ENCODE data around the gene ZFAND3.

The ZFAND3 gene

GRCh38 chr6:38148606-38149005 is 329.1 kb downstream of the ZFAND3 start:
- no peak for DNase-seq (ENCODE audit: low read depth in 2 of 3, low spot score in 1 of 3)

DNA sequence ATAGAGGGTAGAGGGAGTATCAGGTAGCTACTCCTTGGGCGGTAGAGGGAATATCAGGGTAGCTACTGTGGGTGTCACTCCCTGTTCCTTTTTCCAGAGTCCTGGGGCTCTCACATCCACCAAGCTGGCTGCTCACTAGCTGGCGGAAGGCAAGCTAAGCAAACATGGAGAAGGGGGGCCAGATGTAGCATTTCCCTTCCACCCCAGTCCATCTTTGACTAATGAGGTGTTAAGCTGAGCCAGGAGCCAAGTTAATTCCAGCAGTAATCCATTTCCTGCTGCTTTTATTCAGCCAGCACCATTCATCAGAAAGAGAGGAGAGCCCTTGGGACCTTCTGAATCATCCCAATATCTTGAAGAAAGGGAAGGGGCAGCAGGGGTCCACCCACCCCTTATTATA is 330.0 kb downstream of the ZFAND3 start:
- no peak for DNase-seq (ENCODE audit: low read depth in 2 of 3, low spot score in 1 of 3)

DNA sequence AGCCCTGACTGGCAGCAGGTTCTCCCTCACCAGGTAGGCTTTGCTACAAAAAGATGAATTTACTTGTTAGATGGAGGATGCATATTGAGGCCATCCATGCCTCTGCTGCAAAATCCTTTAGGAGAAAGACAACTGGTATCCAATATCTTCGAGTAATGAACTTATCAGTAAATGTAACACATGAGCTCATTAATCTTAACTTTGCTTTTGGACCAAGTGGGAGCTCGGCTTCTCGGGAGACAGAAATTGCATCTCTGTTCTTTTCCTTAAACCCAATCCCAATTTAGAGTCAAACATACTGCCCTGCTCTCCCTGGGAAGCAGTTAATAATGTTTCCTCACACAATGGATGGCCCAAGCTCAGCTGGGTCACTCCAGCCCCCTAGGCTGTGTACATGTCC is 330.5 kb downstream of the ZFAND3 start:
- no peak for DNase-seq (ENCODE audit: low read depth in 2 of 3, low spot score in 1 of 3)

- no peak for DNase-seq (ENCODE audit: low read depth in 2 of 3, low spot score in 1 of 3)
Measured at GRCh38 chr6:38150681-38151296, 331.3 kb downstream of the ZFAND3 start.

- no peak for DNase-seq (ENCODE audit: low read depth in 2 of 3, low spot score in 1 of 3)
Measured at GRCh38 chr6:38151580-38152500, 332.3 kb downstream of the ZFAND3 start.

- DNase-seq (ENCODE audit: low read depth in 2 of 3, low spot score in 1 of 3), result no peak
Measured at GRCh38 chr6:38152620-38153019, 333.1 kb downstream of the ZFAND3 start.

- DNase-seq (ENCODE audit: low read depth in 2 of 3, low spot score in 1 of 3), result no peak
Measured at GRCh38 chr6:38153076-38153797, 333.7 kb downstream of the ZFAND3 start.

DNA sequence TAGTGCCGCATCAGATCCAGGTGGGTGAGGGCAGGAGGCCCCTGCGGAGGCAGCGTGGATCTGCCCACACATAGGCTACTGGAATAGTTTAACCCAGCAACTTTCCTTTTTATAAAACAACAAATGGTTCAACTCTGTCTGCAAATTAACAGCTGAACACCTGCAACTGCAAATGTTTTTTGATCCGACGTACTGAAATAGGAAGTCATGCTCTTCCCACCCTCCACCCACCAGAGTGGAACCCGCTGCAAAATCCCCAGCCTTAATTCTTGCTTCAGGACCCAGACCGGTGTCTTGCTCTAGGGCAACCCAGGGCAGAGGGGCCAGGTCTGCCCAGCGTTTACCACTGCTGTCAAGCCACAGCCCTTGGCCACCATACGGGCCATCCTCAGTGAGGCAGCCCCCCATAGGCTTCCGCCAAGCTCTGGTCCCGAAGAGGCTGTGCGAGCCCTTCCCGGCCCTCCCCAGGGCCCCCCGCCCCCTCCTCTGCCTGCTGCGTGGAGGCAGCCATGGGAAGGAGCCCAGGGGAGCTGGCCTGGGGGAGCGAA is 334.3 kb downstream of the ZFAND3 start:
- DNase-seq (ENCODE audit: low read depth in 2 of 3, low spot score in 1 of 3), result no peak

GRCh38 chr6:38154731-38155130 is 335.2 kb downstream of the ZFAND3 start:
- DNase-seq (ENCODE audit: low read depth in 2 of 3, low spot score in 1 of 3), result no peak

DNA sequence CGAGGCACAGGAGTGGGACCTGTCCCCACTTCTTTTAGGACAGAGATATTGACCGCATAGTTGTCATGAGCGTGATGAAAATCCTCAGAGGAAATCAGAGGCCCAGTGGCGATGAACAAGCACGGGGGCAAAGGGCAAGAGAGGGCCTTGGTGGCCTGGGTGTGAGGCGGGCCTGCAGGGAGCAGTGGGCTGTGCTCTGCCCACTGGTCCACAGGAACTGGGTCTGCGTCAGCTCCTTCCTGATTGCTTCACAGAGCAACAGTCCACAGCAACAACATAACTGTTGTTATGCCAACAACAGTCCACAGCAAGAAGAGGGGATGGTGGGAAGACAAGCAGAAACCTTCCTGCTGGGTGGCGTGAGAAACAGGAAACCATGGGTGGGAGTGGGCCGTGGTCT is 335.6 kb downstream of the ZFAND3 start:
- no peak for DNase-seq (ENCODE audit: low read depth in 2 of 3, low spot score in 1 of 3)

GRCh38 chr6:38155621-38156204 is 336.2 kb downstream of the ZFAND3 start:
- DNase-seq (ENCODE audit: low read depth in 2 of 3, low spot score in 1 of 3), result no peak

GRCh38 chr6:38156818-38157565 is 337.5 kb downstream of the ZFAND3 start:
- DNase-seq (ENCODE audit: low read depth in 2 of 3, low spot score in 1 of 3), result no peak

DNA sequence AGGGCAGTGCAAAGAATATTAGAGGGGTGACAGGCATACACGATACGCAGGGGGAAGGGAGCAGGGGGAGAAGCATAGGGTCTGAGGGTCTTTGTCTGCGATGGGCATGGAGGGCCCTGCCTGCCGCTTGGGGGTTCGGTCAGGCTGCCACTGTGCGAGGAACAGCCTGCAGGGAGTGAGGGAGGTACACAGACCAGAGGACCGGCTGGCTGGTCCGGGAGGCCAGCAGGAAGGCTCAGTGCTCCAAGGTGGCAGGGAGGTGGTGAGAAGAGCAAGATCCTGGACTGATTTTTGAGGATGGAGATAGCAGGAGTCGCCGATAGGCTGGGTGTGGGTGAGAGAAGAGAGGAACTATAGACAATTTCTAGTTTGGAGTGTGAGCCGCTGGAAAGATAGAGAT is 338.4 kb downstream of the ZFAND3 start:
- DNase-seq (ENCODE audit: low read depth in 2 of 3, low spot score in 1 of 3), result no peak

- no peak for DNase-seq (ENCODE audit: low read depth in 2 of 3, low spot score in 1 of 3)
Measured at GRCh38 chr6:38158762-38159350, 339.3 kb downstream of the ZFAND3 start.

DNA sequence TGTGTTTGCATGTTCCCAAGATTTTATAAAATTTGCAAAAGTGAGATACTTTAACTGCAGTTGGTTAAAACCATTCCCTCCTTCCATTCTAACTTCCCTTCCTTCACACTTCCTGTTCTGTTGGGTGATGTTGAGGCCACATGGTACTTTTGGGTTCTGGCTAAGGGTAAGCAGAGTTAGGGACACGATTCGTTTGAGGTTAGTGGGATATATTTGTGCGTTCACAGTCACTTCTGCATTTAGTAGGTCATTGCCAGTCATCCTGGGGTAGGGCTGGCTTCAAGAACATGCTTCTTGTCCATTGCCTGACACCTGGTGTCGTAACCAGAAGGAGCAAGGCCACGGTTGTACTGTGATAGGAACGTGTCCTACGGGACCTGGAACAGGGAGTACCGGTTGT is 340.1 kb downstream of the ZFAND3 start:
- DNase-seq (ENCODE audit: low read depth in 2 of 3, low spot score in 1 of 3), result no peak

DNA sequence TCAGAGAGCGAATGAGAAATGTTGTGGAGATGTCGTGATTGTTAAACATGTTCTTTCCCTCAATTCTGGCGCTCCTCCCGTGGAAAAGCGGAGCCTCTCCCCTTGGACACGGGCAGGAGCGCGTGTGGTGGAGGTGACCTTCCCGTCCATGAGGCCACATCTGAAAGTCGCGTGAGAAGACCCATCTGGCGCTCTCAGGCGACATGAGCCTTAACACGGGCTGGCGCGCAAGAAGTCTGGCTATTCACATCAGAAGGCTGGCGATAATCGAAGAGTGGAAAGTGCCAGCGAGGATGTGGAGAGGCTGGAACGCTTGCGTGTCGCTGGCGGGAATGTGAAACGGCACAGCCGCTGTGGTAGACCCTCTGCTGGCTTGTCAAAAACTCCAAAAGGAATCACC is 341.3 kb downstream of the ZFAND3 start:
- no peak for DNase-seq (ENCODE audit: low read depth in 2 of 3, low spot score in 1 of 3)

GRCh38 chr6:38161331-38161730 is 341.8 kb downstream of the ZFAND3 start:
- DNase-seq (ENCODE audit: low read depth in 2 of 3, low spot score in 1 of 3), result no peak

DNA sequence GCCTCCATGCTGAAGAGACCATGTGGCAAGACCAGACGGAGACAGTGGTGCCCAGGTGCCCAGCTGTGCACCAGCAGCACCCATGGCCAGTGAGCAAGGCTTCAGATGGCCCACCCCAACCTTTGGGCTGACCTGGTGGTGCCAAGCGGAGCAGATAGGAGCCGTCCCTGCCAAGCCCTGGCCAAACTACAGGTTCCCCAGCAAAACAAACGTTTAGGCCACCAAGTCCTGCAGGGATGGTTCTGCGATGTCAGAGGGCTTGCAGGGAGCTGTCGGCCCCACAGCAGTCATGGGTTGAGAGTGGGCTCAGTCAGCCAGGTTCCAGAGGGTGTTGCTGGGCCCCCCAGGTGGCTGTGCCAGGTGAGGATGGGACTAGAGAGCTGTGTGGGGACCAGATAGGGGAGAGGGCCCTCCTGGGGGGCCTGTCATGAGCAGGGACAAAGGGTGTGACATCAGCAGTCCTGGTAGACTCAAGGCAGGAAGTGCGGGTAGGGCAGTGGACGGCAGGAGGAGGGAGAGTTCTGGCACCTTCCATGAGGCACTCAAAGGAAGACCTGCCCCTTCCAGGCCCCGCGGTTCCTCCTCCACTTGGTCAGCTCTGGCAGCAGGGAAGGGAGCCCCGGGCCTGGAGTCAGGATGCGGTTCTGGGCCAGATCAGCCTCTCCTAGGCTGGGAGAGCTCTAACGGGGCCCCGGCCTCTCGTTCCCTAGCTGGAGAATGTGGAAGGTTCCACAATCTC is 342.4 kb downstream of the ZFAND3 start:
- DNase-seq (ENCODE audit: low read depth in 2 of 3, low spot score in 1 of 3), result no peak

- no peak for DNase-seq (ENCODE audit: low read depth in 2 of 3, low spot score in 1 of 3)
Measured at GRCh38 chr6:38162493-38163185, 343.1 kb downstream of the ZFAND3 start.
